ENCODE data around the gene CPNE5. TPM values are rescaled to one million over a fixed set of nuclear protein-coding genes. Genes with fewer than 3 reads are reported as not detected.
A peak's percentile ranks its signal among the peaks of the same experiment; 100 is the strongest.

Gene CPNE5
- total and polyA plus RNA-seq, 2 donors from 2014 or later: 3.7 to 7.1 TPM

GRCh38 chr6:36755435-36756348 lies 83.6 kb downstream of the CPNE5 start:
- DNase-seq (no peak), FAIRE-seq (no peak)
- Histone ChIP-seq H3K4me1 (ENCODE audit: control insufficient read depth in 2 of 3, insufficient read depth in 2 of 3, low read depth in 1 of 3, low read length in 3 of 3) (peaks cover 0 to 5% (median 5%) of the 10 kb centered on the region in 3 donors), H3K27ac (ENCODE audit: low read depth in 2 of 2, low read length in 2 of 2) (no peak overlapping the region), H3K4me3 (ENCODE audit: low read length in 3 of 3) (no peak overlapping the region), H3K27me3 (ENCODE audit: control insufficient read depth, insufficient read depth, low read length) (no peaks in the 10 kb centered on the region), H3K9ac (ENCODE audit: low read length in 3 of 3) (no peak overlapping the region), H3K36me3 (ENCODE audit: control insufficient read depth in 2 of 3, insufficient read depth in 3 of 3, low read length in 3 of 3) (no peaks in the 10 kb centered on the region), H3K9me3 (ENCODE audit: control insufficient read depth in 2 of 3, insufficient read depth in 1 of 3, low read length in 3 of 3) (no peaks in the 10 kb centered on the region)
- intact Hi-C loops (cut with DNase I): loop anchor here (10.0 kb wide), 1 partner anchor 141 kb away; no protein-coding TSS in a partner anchor
- no peak for TF ChIP-seq CTCF (IDR thresholded peaks at IDR 0.05; ENCODE audit: borderline replicate concordance, extremely low read depth, insufficient read depth)

GRCh38 chr6:36754582-36755434 lies 84.4 kb downstream of the CPNE5 start:
- no peak overlapping the region for H3K27ac ChIP-seq (ENCODE audit: low read depth in 2 of 2, low read length in 2 of 2)
- intact Hi-C loops (cut with DNase I): loop anchor here (10.0 kb wide), 1 partner anchor 140 kb away; no protein-coding TSS in a partner anchor
- H3K9me3 ChIP-seq (ENCODE audit: control insufficient read depth in 2 of 3, insufficient read depth in 1 of 3, low read length in 3 of 3): peaks cover 0 to 7% (median 0%) of the 10 kb centered on the region in 3 donors
- no peak overlapping the region for H3K4me3 ChIP-seq (ENCODE audit: low read length in 3 of 3)
- no peaks in the 10 kb centered on the region for H3K36me3 ChIP-seq (ENCODE audit: control insufficient read depth in 2 of 3, insufficient read depth in 3 of 3, low read length in 3 of 3)
- H3K4me1 ChIP-seq (ENCODE audit: control insufficient read depth in 2 of 3, insufficient read depth in 2 of 3, low read depth in 1 of 3, low read length in 3 of 3): peaks cover 0 to 5% (median 5%) of the 10 kb centered on the region in 3 donors
- no peak for TF ChIP-seq CTCF (IDR thresholded peaks at IDR 0.05; ENCODE audit: borderline replicate concordance, extremely low read depth, insufficient read depth)
- no peaks in the 10 kb centered on the region for H3K27me3 ChIP-seq (ENCODE audit: control insufficient read depth, insufficient read depth, low read length)
- FAIRE-seq (no peak), DNase-seq (peak in 3 of 5 donors; percentile 40 to 84 (median 79))
- H3K9ac ChIP-seq (ENCODE audit: low read length in 3 of 3): no peak overlapping the region

- no peak for DNase-seq
- Histone ChIP-seq H3K4me3 (ENCODE audit: low read length in 3 of 3) (no peak overlapping the region), H3K9me3 (ENCODE audit: control insufficient read depth in 2 of 3, insufficient read depth in 1 of 3, low read length in 3 of 3) (peaks cover 0 to 8% (median 0%) of the 10 kb centered on the region in 3 donors), H3K27me3 (ENCODE audit: control insufficient read depth, insufficient read depth, low read length) (no peaks in the 10 kb centered on the region), H3K36me3 (ENCODE audit: control insufficient read depth in 2 of 3, insufficient read depth in 3 of 3, low read length in 3 of 3) (no peaks in the 10 kb centered on the region), H3K4me1 (ENCODE audit: control insufficient read depth in 2 of 3, insufficient read depth in 2 of 3, low read depth in 1 of 3, low read length in 3 of 3) (peaks cover 0 to 5% (median 5%) of the 10 kb centered on the region in 3 donors), H3K27ac (ENCODE audit: low read depth in 2 of 2, low read length in 2 of 2) (no peak overlapping the region), H3K9ac (ENCODE audit: low read length in 3 of 3) (no peak overlapping the region)
- FAIRE-seq: no peak
- intact Hi-C loops (cut with DNase I): loop anchor here (10.0 kb wide), 1 partner anchor 139 kb away; no protein-coding TSS in a partner anchor
- no peak for TF ChIP-seq CTCF (IDR thresholded peaks at IDR 0.05; ENCODE audit: borderline replicate concordance, extremely low read depth, insufficient read depth)
Observed at GRCh38 chr6:36753671-36754405, 85.4 kb downstream of the CPNE5 start.

Measured in kidney (tissue), 14 donors.